GM12865 (cell line): ENCODE results near the gene PPP2R5E.

ENCODE experiments used
- DNase-seq: peaks from one replicate; pipeline ENCODE4 v3.0.0; 2010; ENCODE audit warnings: low read depth
- H3K4me3 ChIP-seq: 2 replicates; pipeline ENCODE4 v1.5.1; 2011; ENCODE audit warnings: mild to moderate bottlenecking, low read depth, low read length, control low read depth
- CTCF ChIP-seq: IDR thresholded peaks from 2 replicates; pipeline ENCODE4 v1.5.1; 2011; ENCODE audit warnings: low read length, control low read depth, low read depth, inconsistent platforms; ENCODE audit not compliant: insufficient read depth; ENCODE audit errors: missing control alignments

PPP2R5E gene

GRCh38 chr14:63508033-63508432 is 35.1 kb downstream of the PPP2R5E start:
- no peak for TF ChIP-seq CTCF
- DNase-seq: no peak

GRCh38 chr14:63504648-63505047 is 38.5 kb downstream of the PPP2R5E start:
- no peak for TF ChIP-seq CTCF
- no peak for DNase-seq
- H3K4me3 ChIP-seq: no peak overlapping the region

More at GRCh38 chr14:63508033-63508432, 35.1 kb downstream of the PPP2R5E start:
- no peak overlapping the region for H3K4me3 ChIP-seq

- no peak overlapping the region for H3K4me3 ChIP-seq
- no peak for TF ChIP-seq CTCF
- no peak for DNase-seq
Measured at GRCh38 chr14:63501429-63501828, 41.7 kb downstream of the PPP2R5E start.

- H3K4me3 ChIP-seq: no peak overlapping the region
- DNase-seq: no peak
- no peak for TF ChIP-seq CTCF
Measured at GRCh38 chr14:63499701-63500250, 43.4 kb downstream of the PPP2R5E start.

- no peak overlapping the region for H3K4me3 ChIP-seq
- no peak for DNase-seq
- TF ChIP-seq CTCF: no peak
Measured at GRCh38 chr14:63496837-63497400, 46.3 kb downstream of the PPP2R5E start.

GRCh38 chr14:63493246-63493645 is 49.9 kb downstream of the PPP2R5E start:
- no peak for TF ChIP-seq CTCF
- DNase-seq: peak; percentile 15

GRCh38 chr14:63492391-63492790 is 50.8 kb downstream of the PPP2R5E start:
- TF ChIP-seq CTCF: no peak
- no peak for DNase-seq
- H3K4me3 ChIP-seq: no peak overlapping the region

More at GRCh38 chr14:63493246-63493645, 49.9 kb downstream of the PPP2R5E start:
- H3K4me3 ChIP-seq: no peak overlapping the region
